ENCODE measurements around the gene LACTB.

- TF ChIP-seq FOXM1 (IDR thresholded peaks at IDR 0.05; ENCODE audit: borderline replicate concordance) (no peak), SP1 (IDR thresholded peaks at IDR 0.05) (no peak), BHLHE40 (IDR thresholded peaks at IDR 0.05; ENCODE audit: borderline replicate concordance) (no peak), FOXA1 (IDR thresholded peaks at IDR 0.05) (no peak), TARDBP (IDR thresholded peaks at IDR 0.05) (no peak), ELF4 (IDR thresholded peaks at IDR 0.05) (no peak), NFRKB (IDR thresholded peaks at IDR 0.05) (no peak), ZNF384 (IDR thresholded peaks at IDR 0.05) (no peak), LEF1 (IDR thresholded peaks at IDR 0.05; ENCODE audit: borderline replicate concordance) (no peak), ARNT (IDR thresholded peaks at IDR 0.05) (no peak), FOXK2 (IDR thresholded peaks at IDR 0.05) (no peak), HDGF (IDR thresholded peaks at IDR 0.05; ENCODE audit: borderline replicate concordance) (no peak)
These were observed 28.0 kb upstream of the LACTB start for GRCh38 chr15:63093486-63094205.
